GM12878 (cell line): ENCODE results near the gene RAB29. TPM values are rescaled to one million over a fixed set of nuclear protein-coding genes. Genes with fewer than 3 reads are reported as not detected.

Experiments
- ATAC-seq: fragments of 200-7000 bp; cut with Tn5 transposase; 3 replicates; pipeline ENCODE4 v1.9.1; 2020; ENCODE audit warnings: mild to moderate bottlenecking, moderate library complexity
- BruUV-seq: library from RNA; stranded (reverse); fragments of 400-500 nt; replicated peaks from 2 replicates; lab custom pipeline; 2021; lab: Mats Ljungman, UMichigan
- CTCF ChIA-PET: fragments of 300-600 bp; sonication (Branson Sonifier 250); formaldehyde crosslinking; extraction: SDS; loops from one replicate; lab custom pipeline; 2021; ENCODE audit warnings: inconsistent platforms; lab: Yijun Ruan, JAX
- POLR2A ChIA-PET: fragments of 350-600 bp; formaldehyde crosslinking; extraction: SDS; loops from one replicate; lab custom pipeline; 2021; ENCODE audit warnings: inconsistent platforms; lab: Charles Lee
- RAD21 ChIA-PET: fragments of 300-600 bp; sonication (Branson Sonifier 250); formaldehyde crosslinking; loops from one replicate; lab custom pipeline; 2023; ENCODE audit warnings: antibody characterized with exemption; ENCODE audit not compliant: unreplicated experiment; lab: Charles Lee
- SMC1A ChIA-PET: fragments of 300-600 bp; sonication (Branson Sonifier 250); formaldehyde crosslinking; loops from one replicate; lab custom pipeline; 2023; ENCODE audit not compliant: unreplicated experiment, uncharacterized antibody; lab: Charles Lee
- DNase-seq: peaks from one replicate; pipeline ENCODE4 v3.0.0-alpha.2; 2011; ENCODE audit warnings: low read depth, low spot score
- FAIRE-seq: peaks from 3 replicates; lab custom pipeline; 2011; peaks lifted over from hg19 to GRCh38; lab: Jason Lieb, UNC
- H2AFZ ChIP-seq: 2 replicates; pipeline ENCODE4 v1.6.0; 2011; ENCODE audit warnings: low read depth, low read length, control low read depth; ENCODE audit not compliant: control insufficient read depth
- H3K27ac ChIP-seq: 2 replicates; pipeline ENCODE4 v1.5.1; 2011; ENCODE audit warnings: control low read depth; ENCODE audit not compliant: control insufficient read depth, insufficient read depth
- H3K27me3 ChIP-seq, 2 experiments: replicated peaks in 1 of 2; 2 replicates each; pipeline versions ENCODE4 v1.6.0 to v1.6.1; 2011; ENCODE audit warnings: low read length in 1 of 2; ENCODE audit not compliant: control insufficient read depth in 2 of 2, insufficient read depth in 2 of 2
- H3K36me3 ChIP-seq, 2 experiments: 2 replicates each; pipeline ENCODE4 v1.5.1; 2011; ENCODE audit warnings: low read length in 1 of 2; ENCODE audit not compliant: control insufficient read depth in 2 of 2, insufficient read depth in 2 of 2
- H3K4me1 ChIP-seq: 2 replicates; pipeline ENCODE4 v1.6.1; 2011; ENCODE audit warnings: mild to moderate bottlenecking, low read length, moderate library complexity, mixed read lengths; ENCODE audit not compliant: control insufficient read depth, insufficient read depth
- H3K4me2 ChIP-seq: 2 replicates; pipeline ENCODE4 v1.6.0; 2011; ENCODE audit warnings: control low read depth; ENCODE audit not compliant: control insufficient read depth, insufficient read depth
- H3K4me3 ChIP-seq: fragments of 200-600 bp; sonication (generic); 2 replicates; pipeline ENCODE4 v1.5.1; 2016
- H3K79me2 ChIP-seq: 2 replicates; pipeline ENCODE4 v1.6.0; 2011; ENCODE audit warnings: low read length; ENCODE audit not compliant: control insufficient read depth, insufficient read depth
- H3K9ac ChIP-seq: 2 replicates; pipeline ENCODE4 v1.8.0; 2011; ENCODE audit warnings: low read length, control low read depth, mixed read lengths; ENCODE audit not compliant: control insufficient read depth, insufficient read depth
- H3K9me3 ChIP-seq: replicated peaks from 3 replicates; pipeline ENCODE4 v1.5.1; 2011; ENCODE audit warnings: mild to moderate bottlenecking, low read length; ENCODE audit not compliant: control insufficient read depth, insufficient read depth
- H4K20me1 ChIP-seq: 2 replicates; pipeline ENCODE4 v1.6.0; 2011; ENCODE audit not compliant: control insufficient read depth, insufficient read depth
- ASH2L ChIP-seq: fragments of 300-600, 200-600 bp; sonication (generic); IDR thresholded peaks from 2 replicates; pipeline ENCODE4 v1.6.1; 2017; ENCODE audit warnings: low read depth, mild to moderate bottlenecking, borderline replicate concordance
- HDAC6 ChIP-seq: fragments of 200-600 bp; sonication (generic); IDR thresholded peaks from one replicate; pipeline ENCODE4 v1.8.0; 2017; ENCODE audit warnings: antibody characterized with exemption; ENCODE audit not compliant: unreplicated experiment
- JUND ChIP-seq: IDR thresholded peaks from 2 replicates; pipeline ENCODE4 v1.6.1; 2012; ENCODE audit warnings: low read depth, mild to moderate bottlenecking, low read length, improper control_type of control experiment, moderate library complexity
- MTA2 ChIP-seq: fragments of 450-650 bp; IDR thresholded peaks from 2 replicates; pipeline ENCODE4 v1.6.1; 2016; ENCODE audit warnings: low read depth, mild to moderate bottlenecking, moderate library complexity
- NFYA ChIP-seq: IDR thresholded peaks from 2 replicates; pipeline ENCODE4 v1.6.1; 2011; ENCODE audit warnings: low read depth, mild to moderate bottlenecking, low read length, improper control_type of control experiment, borderline replicate concordance
- WGBS: methylation state at CpG from one replicate; pipeline ENCODE4 v1.1.6; 2016; ENCODE audit warnings: low lambda C conversion rate; ENCODE audit not compliant: insufficient replicate concordance, insufficient coverage; ENCODE audit errors: missing lambda C conversion rate; 5-methylcytosine and 5-hydroxymethylcytosine counted together
- in situ Hi-C: fragments of 300-500 bp; cut with MboI; formaldehyde crosslinking; loops from 9 replicates; pipeline ENCODE4 v1.14.3; 2018; ENCODE audit warnings: mixed read lengths
- intact Hi-C: fragments of 100-400 bp; cut with micrococcal nuclease; formaldehyde crosslinking; loops from one replicate; pipeline ENCODE4 v1.14.2; 2022; ENCODE audit not compliant: unreplicated experiment
- polyA plus RNA-seq, 11 experiments: library from polyadenylated mRNA; depleted of rRNA in 4 of 11; unstranded in 6 of 11; stranded (reverse) in 5 of 11; fragments of >200 nt; fragmentation: Nextera tagmentation in 4 of 11; fragmentation: Illumina TruSeq in 1 of 11; extraction: Ambion mirVana in 4 of 11; extraction: Trizol in 1 of 11; gene quantifications; 1 replicate in 1 of 11; 2 replicates in 10 of 11; pipeline versions ENCODE4 v1.2.1 to v1.2.3, GENCODE V29; 2011 to 2016; ENCODE audit warnings: inconsistent platforms in 2 of 11, missing spikeins in 2 of 11, low read depth in 1 of 11
- total RNA-seq, 4 experiments: library from RNA; depleted of rRNA in 3 of 4; stranded (reverse); fragments of >200 nt in 3 of 4; fragmentation: Illumina TruSeq in 1 of 4; extraction: Trizol in 1 of 4; gene quantifications; 2 replicates each; pipeline versions ENCODE4 v1.2.1 to v1.2.3, GENCODE V29; 2013 to 2021
- TF ChIP-seq, protein P1 (sequence below): IDR thresholded peaks from 2 replicates; pipeline ENCODE4 v1.6.1; 2012; ENCODE audit warnings: low read depth, low read length, improper control_type of control experiment
- TF ChIP-seq, protein P2 (sequence below): fragments of 450-650 bp; IDR thresholded peaks from 2 replicates; pipeline ENCODE4 v1.6.1; 2018; ENCODE audit warnings: borderline replicate concordance, mild to moderate bottlenecking; ENCODE audit not compliant: partially characterized antibody

Gene RAB29
- total and polyA plus RNA-seq, 10 of the 15 experiments (the other 5 are each of a cell fraction or from before 2014, with no cell fraction given): 11.7 to 74.5 (median 15.0) TPM

DNA sequence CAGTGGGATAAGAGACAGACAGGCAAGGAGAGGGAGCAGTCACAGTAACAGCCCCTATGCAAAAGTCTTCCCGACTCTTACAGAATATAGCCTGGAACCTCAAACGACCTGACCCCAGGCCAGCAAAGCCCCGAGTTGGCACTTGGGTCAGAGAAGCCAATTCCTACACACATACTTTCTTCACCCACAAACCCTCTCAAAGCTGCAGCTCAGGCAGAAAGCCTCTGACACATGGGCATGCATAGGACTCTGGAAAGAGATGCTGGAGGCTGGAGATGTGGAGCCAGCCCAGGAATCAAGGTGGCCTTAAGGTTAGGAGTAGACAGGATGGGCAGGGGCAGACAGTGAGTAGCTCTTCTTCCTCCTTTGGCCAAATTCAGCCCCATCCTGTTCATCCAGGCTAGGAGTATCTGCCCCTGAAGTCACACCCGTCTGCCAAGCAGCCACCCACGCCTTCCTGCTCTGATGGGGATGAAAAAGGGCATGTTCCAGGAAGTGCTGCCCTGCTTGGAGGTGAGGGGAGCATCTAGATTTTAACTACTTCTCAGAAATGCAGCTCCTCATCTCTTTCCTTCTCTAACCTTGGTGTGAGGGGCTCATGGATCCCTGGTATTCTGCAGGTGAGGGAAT is 29.9 kb upstream of the RAB29 start:
- no peaks in the 10 kb centered on the region for H3K36me3 ChIP-seq
- ATAC-seq (peak; percentile 54), FAIRE-seq (no peak), DNase-seq (no peak)
- H3K27ac ChIP-seq: no peak overlapping the region
- in situ Hi-C loops (no loop called here), intact Hi-C loops (no loop called here)
- ChIA-PET RAD21 (interaction anchor here (1.7 kb wide), 2 partner anchors 146 to 172 kb away, joined by 5 to 7 read pairs; no protein-coding TSS in a partner anchor), CTCF (interaction anchor here (0.8 to 1.9 kb wide), 14 partner anchors 11 to 209 kb away, joined by 3 to 11 read pairs (median 4); no protein-coding TSS in a partner anchor), POLR2A (interaction anchor here (1.2 kb wide), 1 partner anchor 31 kb away, joined by 3 read pairs; no protein-coding TSS in a partner anchor), SMC1A (interaction anchor here (1.0 to 1.9 kb wide), 9 partner anchors 13 to 172 kb away, joined by 3 to 6 read pairs (median 3); partner anchors contain the start of gene RAB29)
- H3K9me3 ChIP-seq: no peaks in the 10 kb centered on the region
- no peaks in the 10 kb centered on the region for H3K27me3 ChIP-seq
- no peaks in the 10 kb centered on the region for H3K79me2 ChIP-seq
- WGBS: 32% methylated on average over 5 of the region's 5 CpGs
- BruUV-seq: no TSS peak
- H3K4me1 ChIP-seq: no peaks in the 10 kb centered on the region; the same call in 1 of the 2 replicates
- no peaks in the 10 kb centered on the region for H4K20me1 ChIP-seq
- no peak overlapping the region for H2AFZ ChIP-seq
- no peak overlapping the region for H3K4me2 ChIP-seq
- no peak overlapping the region for H3K4me3 ChIP-seq
- H3K9ac ChIP-seq: no peak overlapping the region
- TF ChIP-seq, protein P1, sequence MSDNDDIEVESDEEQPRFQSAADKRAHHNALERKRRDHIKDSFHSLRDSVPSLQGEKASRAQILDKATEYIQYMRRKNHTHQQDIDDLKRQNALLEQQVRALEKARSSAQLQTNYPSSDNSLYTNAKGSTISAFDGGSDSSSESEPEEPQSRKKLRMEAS: no peak
- TF ChIP-seq ASH2L: no peak
- no peak for TF ChIP-seq MTA2
- no peak for TF ChIP-seq JUND
- TF ChIP-seq NFYA: no peak
- TF ChIP-seq, protein P2, sequence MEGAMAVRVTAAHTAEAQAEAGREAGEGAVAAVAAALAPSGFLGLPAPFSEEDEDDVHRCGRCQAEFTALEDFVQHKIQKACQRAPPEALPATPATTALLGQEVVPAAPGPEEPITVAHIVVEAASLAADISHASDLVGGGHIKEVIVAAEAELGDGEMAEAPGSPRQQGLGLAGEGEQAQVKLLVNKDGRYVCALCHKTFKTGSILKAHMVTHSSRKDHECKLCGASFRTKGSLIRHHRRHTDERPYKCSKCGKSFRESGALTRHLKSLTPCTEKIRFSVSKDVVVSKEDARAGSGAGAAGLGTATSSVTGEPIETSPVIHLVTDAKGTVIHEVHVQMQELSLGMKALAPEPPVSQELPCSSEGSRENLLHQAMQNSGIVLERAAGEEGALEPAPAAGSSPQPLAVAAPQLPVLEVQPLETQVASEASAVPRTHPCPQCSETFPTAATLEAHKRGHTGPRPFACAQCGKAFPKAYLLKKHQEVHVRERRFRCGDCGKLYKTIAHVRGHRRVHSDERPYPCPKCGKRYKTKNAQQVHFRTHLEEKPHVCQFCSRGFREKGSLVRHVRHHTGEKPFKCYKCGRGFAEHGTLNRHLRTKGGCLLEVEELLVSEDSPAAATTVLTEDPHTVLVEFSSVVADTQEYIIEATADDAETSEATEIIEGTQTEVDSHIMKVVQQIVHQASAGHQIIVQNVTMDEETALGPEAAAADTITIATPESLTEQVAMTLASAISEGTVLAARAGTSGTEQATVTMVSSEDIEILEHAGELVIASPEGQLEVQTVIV: no peak
- TF ChIP-seq HDAC6: no peak
